Breast epithelium (tissue), 3 donors: ENCODE measurements around the gene PLAAT3.

Experiments
- CTCF ChIP-seq, 3 donors: fragments of 450-650 bp; IDR thresholded peaks; one replicate each; pipeline ENCODE4 v1.5.1; 2016 to 2017; ENCODE audit warnings: antibody characterized with exemption in 3 of 3, mild to moderate bottlenecking in 3 of 3, moderate library complexity in 3 of 3
- POLR2A ChIP-seq: fragments of 450-650 bp; IDR thresholded peaks from one replicate; pipeline ENCODE4 v1.6.1; 2016; ENCODE audit warnings: antibody characterized with exemption, mild to moderate bottlenecking, moderate library complexity

DNA sequence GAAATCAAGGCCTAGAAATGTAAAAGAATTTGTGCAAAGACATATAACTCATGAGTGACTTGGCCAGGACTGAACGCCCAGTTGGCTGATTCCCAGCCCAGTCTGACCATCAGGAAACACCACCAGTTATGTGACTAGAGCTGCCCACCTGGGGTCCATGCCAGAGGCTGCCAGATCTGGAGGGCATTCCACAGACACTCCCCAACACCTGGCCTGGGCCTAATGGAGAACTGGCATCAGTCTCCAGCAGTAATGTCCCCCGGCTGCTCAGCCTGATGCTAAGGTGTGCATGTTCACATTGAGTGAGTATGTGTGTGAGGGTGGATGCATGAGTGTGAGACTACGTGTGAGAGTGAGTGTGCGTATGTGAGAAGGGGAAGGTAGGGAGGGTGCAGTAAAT, 15.7 kb downstream of the PLAAT3 start:
- TF ChIP-seq POLR2A (no peak), CTCF (IDR thresholded peaks at IDR 0.05) (no peak)
